Gastroesophageal sphincter (tissue), 4 donors: ENCODE results near the gene FBXO17. TPM values are rescaled to one million over a fixed set of nuclear protein-coding genes. Genes with fewer than 3 reads are reported as not detected.

ENCODE experiments used
- ATAC-seq: fragments of 150-250 bp; one replicate; pipeline ENCODE4 v1.9.1; 2016; ENCODE audit warnings: mild to moderate bottlenecking, moderate library complexity
- H3K27ac ChIP-seq, 4 donors: fragments of 200-600 bp; sonication (generic) in 3 of 4; 1 replicate in 3 of 4; 2 replicates in 1 of 4; pipeline ENCODE4 v1.5.1; 2016 to 2019
- H3K27me3 ChIP-seq: fragments of 200-600 bp; sonication (generic); one replicate; pipeline ENCODE4 v1.5.1; 2019
- H3K36me3 ChIP-seq, 2 donors: fragments of 200-600 bp; sonication (generic); one replicate each; pipeline ENCODE4 v1.5.1; 2019; ENCODE audit warnings: control low read depth in 1 of 2
- H3K4me1 ChIP-seq, 3 donors: fragments of 200-600 bp; sonication (generic); 1 replicate in 2 of 3; 2 replicates in 1 of 3; pipeline ENCODE4 v1.5.1; 2016 to 2019; ENCODE audit warnings: control low read depth in 2 of 3
- H3K4me3 ChIP-seq, 2 donors: fragments of 200-600 bp; sonication (generic); one replicate each; pipeline ENCODE4 v1.5.1; 2019; ENCODE audit warnings: mild to moderate bottlenecking in 1 of 2, moderate library complexity in 1 of 2
- H3K9me3 ChIP-seq, 3 donors: fragments of 200-600 bp; sonication (generic); one replicate each; pipeline ENCODE4 v1.5.1; 2017 to 2019; ENCODE audit warnings: control low read depth in 2 of 3
- CTCF ChIP-seq, 4 experiments: fragments of 200-600 bp in 2 of 4; fragments of 450-650 bp in 2 of 4; sonication (generic) in 1 of 4; IDR thresholded peaks; one replicate each; pipeline ENCODE4 v1.5.1; 2017 to 2019; ENCODE audit warnings: antibody characterized with exemption in 4 of 4, mild to moderate bottlenecking in 2 of 4, moderate library complexity in 2 of 4
- EP300 ChIP-seq: sonication (generic); formaldehyde crosslinking; IDR thresholded peaks from one replicate; pipeline ENCODE4 v1.6.1; 2017; ENCODE audit warnings: antibody characterized with exemption, mild to moderate bottlenecking
- POLR2A ChIP-seq, 2 donors: fragments of 450-650 bp; IDR thresholded peaks; one replicate each; pipeline ENCODE4 v1.6.1; 2017; ENCODE audit warnings: antibody characterized with exemption in 2 of 2, mild to moderate bottlenecking in 2 of 2, moderate library complexity in 1 of 2
- POLR2AphosphoS5 ChIP-seq: sonication (generic); formaldehyde crosslinking; IDR thresholded peaks from one replicate; pipeline ENCODE4 v1.6.1; 2017; ENCODE audit warnings: antibody characterized with exemption
- WGBS, 2 donors: methylation state at CpG; one replicate each; pipeline ENCODE4 v1.1.5; 2018; ENCODE audit warnings: low coverage in 1 of 2; 5-methylcytosine and 5-hydroxymethylcytosine counted together
- total RNA-seq, 4 donors: library from RNA; depleted of rRNA; stranded (reverse); fragments of >200 nt; gene quantifications; one replicate each; pipeline ENCODE4 v1.1.0, GENCODE V29; 2016

FBXO17 gene
- total RNA-seq, 4 donors from 2014 or later: 21.5 to 31.3 (median 27.8) TPM

- Histone ChIP-seq H3K36me3 (no peaks in the 10 kb centered on the region), H3K27ac (no peak overlapping the region), H3K4me3 (no peak overlapping the region), H3K27me3 (peaks cover 6% of the 10 kb centered on the region), H3K4me1 (peaks cover 0 to 13% (median 7%) of the 10 kb centered on the region in 3 donors), H3K9me3 (peaks cover 0 to 7% (median 0%) of the 10 kb centered on the region in 3 donors)
- TF ChIP-seq EP300: no peak
- TF ChIP-seq POLR2AphosphoS5: no peak
- no peak for TF ChIP-seq POLR2A (IDR thresholded peaks at IDR 0.05)
- TF ChIP-seq CTCF (IDR thresholded peaks at IDR 0.05): no peak
- no peak for ATAC-seq
- 100% methylated on average over 2 of the region's 10 CpGs; no CpG with 5 or more reads in 1 of the 2 donors for WGBS, 2 donors
These were observed 5.2 kb upstream of the FBXO17 start for GRCh38 chr19:38980583-38981374.

- Histone ChIP-seq H3K27me3 (no peaks in the 10 kb centered on the region), H3K4me1 (peaks cover 0 to 23% (median 7%) of the 10 kb centered on the region in 3 donors), H3K27ac (no peak overlapping the region), H3K4me3 (no peak overlapping the region), H3K9me3 (no peaks in the 10 kb centered on the region), H3K36me3 (no peaks in the 10 kb centered on the region)
- TF ChIP-seq CTCF (IDR thresholded peaks at IDR 0.05) (no peak), EP300 (no peak), POLR2AphosphoS5 (no peak), POLR2A (IDR thresholded peaks at IDR 0.05) (no peak)
- no peak for ATAC-seq
- 86 to 100% methylated on average over 1 to 4 of the region's 5 CpGs for WGBS, 2 donors
These were observed 4.3 kb upstream of the FBXO17 start for GRCh38 chr19:38979812-38980211.

GRCh38 chr19:38978326-38978689 lies 2.8 kb upstream of the FBXO17 start:
- no peak overlapping the region for H3K4me3 ChIP-seq
- H3K36me3 ChIP-seq: no peaks in the 10 kb centered on the region
- no peak overlapping the region for H3K27ac ChIP-seq
- 60% methylated on average over 1 of the region's 3 CpGs; no CpG with 5 or more reads in 1 of the 2 donors for WGBS, 2 donors
- no peaks in the 10 kb centered on the region for H3K27me3 ChIP-seq
- ATAC-seq: no peak
- H3K4me1 ChIP-seq: peaks cover 0 to 36% (median 7%) of the 10 kb centered on the region in 3 donors
- no peaks in the 10 kb centered on the region for H3K9me3 ChIP-seq
- TF ChIP-seq POLR2AphosphoS5 (no peak), CTCF (IDR thresholded peaks at IDR 0.05) (no peak), POLR2A (IDR thresholded peaks at IDR 0.05) (no peak), EP300 (no peak)

- WGBS, 2 donors: 77 to 91% methylated on average over 9 of the region's 15 CpGs
- peaks cover 0 to 36% (median 7%) of the 10 kb centered on the region in 3 donors for H3K4me1 ChIP-seq
- H3K9me3 ChIP-seq: no peaks in the 10 kb centered on the region
- TF ChIP-seq EP300 (no peak), POLR2AphosphoS5 (no peak), CTCF (IDR thresholded peaks at IDR 0.05) (no peak), POLR2A (IDR thresholded peaks at IDR 0.05) (no peak)
- H3K4me3 ChIP-seq: no peak overlapping the region
- no peaks in the 10 kb centered on the region for H3K27me3 ChIP-seq
- H3K27ac ChIP-seq: no peak overlapping the region
- H3K36me3 ChIP-seq: no peaks in the 10 kb centered on the region
- no peak for ATAC-seq
These were observed 2.1 kb upstream of the FBXO17 start for GRCh38 chr19:38977445-38978325.
